Peyer's patch (tissue), 4 donors: ENCODE results near the gene IGFBP1. TPM values are rescaled to one million over a fixed set of nuclear protein-coding genes. Genes with fewer than 3 reads are reported as not detected.

Experiments
- DNase-seq, 3 donors: peaks; one replicate each; pipeline ENCODE4 v3.0.0-alpha.2; 2017 to 2019
- H3K27ac ChIP-seq, 4 donors: fragments of 200-600 bp; sonication (generic); one replicate each; pipeline ENCODE4 v1.5.1; 2016 to 2019
- H3K27me3 ChIP-seq, 2 donors: fragments of 200-600 bp; sonication (generic); one replicate each; pipeline ENCODE4 v1.5.1; 2019
- H3K36me3 ChIP-seq, 3 donors: fragments of 200-600 bp; sonication (generic); one replicate each; pipeline ENCODE4 v1.5.1; 2016 to 2019
- H3K4me1 ChIP-seq, 4 donors: fragments of 200-600 bp; sonication (generic); one replicate each; pipeline ENCODE4 v1.5.1; 2016 to 2019
- H3K4me3 ChIP-seq, 4 donors: fragments of 200-600 bp; sonication (generic); 1 replicate in 3 of 4; 2 replicates in 1 of 4; pipeline ENCODE4 v1.5.1; 2016 to 2019; ENCODE audit warnings: mild to moderate bottlenecking in 1 of 4
- H3K9me3 ChIP-seq, 4 donors: fragments of 200-600 bp; sonication (generic); one replicate each; pipeline ENCODE4 v1.5.1; 2016 to 2019; ENCODE audit warnings: mild to moderate bottlenecking in 1 of 4
- POLR2A ChIP-seq, 2 donors: fragments of 450-650 bp; IDR thresholded peaks; one replicate each; pipeline ENCODE4 v1.5.1; 2017; ENCODE audit warnings: antibody characterized with exemption in 2 of 2, mild to moderate bottlenecking in 2 of 2, moderate library complexity in 2 of 2
- total RNA-seq, 4 donors: library from RNA; depleted of rRNA; stranded (reverse); fragments of >200 nt; gene quantifications; one replicate each; pipeline ENCODE4 v1.1.0, GENCODE V29; 2016
- TF ChIP-seq, protein P1 (sequence below), 6 experiments: fragments of 450-650 bp in 4 of 6; fragments of 200-600 bp in 2 of 6; sonication (generic) in 1 of 6; IDR thresholded peaks; one replicate each; pipeline ENCODE4 v1.5.1; 2017 to 2019; ENCODE audit warnings: antibody characterized with exemption in 6 of 6, mild to moderate bottlenecking in 3 of 6, moderate library complexity in 1 of 6

Gene IGFBP1
- total RNA-seq, 4 donors from 2014 or later = not detected

DNA sequence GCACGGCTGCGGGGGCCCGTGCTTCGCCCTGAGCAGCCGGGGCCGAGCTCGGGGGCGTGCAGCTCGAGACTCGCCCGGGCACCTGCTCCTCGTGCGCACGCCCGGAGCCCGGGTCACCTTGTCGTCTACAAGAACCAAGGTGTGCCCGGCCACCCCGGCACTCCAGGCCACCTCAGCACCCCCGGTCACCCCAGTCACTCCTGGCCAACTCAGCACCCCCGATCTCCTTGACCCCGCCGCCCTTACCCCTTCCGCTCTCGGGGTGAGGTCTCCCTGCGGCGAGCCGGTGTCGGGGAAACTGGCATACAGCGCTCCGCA lies 33.1 kb downstream of the IGFBP1 start:
- Histone ChIP-seq H3K9me3 (no peaks in the 10 kb centered on the region), H3K27ac (peak overlapping the region; percentile 3 to 67 (median 62)), H3K4me3 (peak overlapping the region; percentile 40 to 62 (median 49)), H3K27me3 (no peaks in the 10 kb centered on the region), H3K36me3 (no peaks in the 10 kb centered on the region), H3K4me1 (peaks cover 0 to 38% (median 4%) of the 10 kb centered on the region in 4 donors)
- TF ChIP-seq, protein P1, sequence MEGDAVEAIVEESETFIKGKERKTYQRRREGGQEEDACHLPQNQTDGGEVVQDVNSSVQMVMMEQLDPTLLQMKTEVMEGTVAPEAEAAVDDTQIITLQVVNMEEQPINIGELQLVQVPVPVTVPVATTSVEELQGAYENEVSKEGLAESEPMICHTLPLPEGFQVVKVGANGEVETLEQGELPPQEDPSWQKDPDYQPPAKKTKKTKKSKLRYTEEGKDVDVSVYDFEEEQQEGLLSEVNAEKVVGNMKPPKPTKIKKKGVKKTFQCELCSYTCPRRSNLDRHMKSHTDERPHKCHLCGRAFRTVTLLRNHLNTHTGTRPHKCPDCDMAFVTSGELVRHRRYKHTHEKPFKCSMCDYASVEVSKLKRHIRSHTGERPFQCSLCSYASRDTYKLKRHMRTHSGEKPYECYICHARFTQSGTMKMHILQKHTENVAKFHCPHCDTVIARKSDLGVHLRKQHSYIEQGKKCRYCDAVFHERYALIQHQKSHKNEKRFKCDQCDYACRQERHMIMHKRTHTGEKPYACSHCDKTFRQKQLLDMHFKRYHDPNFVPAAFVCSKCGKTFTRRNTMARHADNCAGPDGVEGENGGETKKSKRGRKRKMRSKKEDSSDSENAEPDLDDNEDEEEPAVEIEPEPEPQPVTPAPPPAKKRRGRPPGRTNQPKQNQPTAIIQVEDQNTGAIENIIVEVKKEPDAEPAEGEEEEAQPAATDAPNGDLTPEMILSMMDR (IDR thresholded peaks at IDR 0.05) = no peak
- TF ChIP-seq POLR2A (IDR thresholded peaks at IDR 0.05) = no peak
- DNase-seq = no peak

DNA sequence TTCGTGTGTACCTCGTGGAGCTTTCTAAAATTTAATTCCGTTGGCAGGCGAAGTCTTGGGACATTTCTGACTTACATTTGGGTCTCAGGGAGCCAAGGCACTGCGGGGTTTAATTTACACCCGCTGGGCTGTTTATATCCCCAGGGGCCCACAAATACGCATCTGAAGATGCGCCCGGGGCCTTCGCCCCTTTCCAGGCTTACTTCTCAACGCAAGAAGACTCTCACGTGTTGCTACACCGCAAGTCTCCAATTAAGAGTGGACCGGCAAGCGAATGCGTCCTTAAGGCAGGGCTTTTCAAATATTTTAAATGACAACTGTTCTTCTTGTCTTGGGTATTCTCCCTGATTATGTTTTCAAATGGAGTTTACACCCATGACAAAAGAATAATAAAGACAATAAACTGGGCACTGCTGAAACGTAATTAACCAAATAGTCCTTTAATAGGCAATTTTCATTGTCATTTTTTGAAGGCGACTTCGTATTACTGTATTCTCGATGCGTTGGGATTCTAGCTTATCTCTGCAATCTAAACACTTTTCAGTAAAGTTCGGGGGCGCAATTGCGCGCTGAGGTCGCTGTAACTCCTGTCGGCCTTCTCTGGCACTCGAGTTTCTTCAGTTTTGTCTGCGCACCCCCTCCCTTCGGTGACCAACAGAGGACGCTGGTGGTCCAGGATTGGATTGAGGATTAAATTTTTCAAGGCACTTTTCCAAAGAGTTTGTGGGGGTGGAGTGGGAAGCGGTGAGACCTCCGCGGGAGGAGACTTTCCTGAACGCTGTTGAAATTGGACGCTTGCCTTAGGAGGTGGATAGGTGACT lies 33.6 kb downstream of the IGFBP1 start:
- H3K27me3 ChIP-seq = no peaks in the 10 kb centered on the region
- peaks cover 0 to 38% (median 4%) of the 10 kb centered on the region in 4 donors for H3K4me1 ChIP-seq
- H3K27ac ChIP-seq = peak overlapping the region; percentile 38 to 67 (median 62)

DNA sequence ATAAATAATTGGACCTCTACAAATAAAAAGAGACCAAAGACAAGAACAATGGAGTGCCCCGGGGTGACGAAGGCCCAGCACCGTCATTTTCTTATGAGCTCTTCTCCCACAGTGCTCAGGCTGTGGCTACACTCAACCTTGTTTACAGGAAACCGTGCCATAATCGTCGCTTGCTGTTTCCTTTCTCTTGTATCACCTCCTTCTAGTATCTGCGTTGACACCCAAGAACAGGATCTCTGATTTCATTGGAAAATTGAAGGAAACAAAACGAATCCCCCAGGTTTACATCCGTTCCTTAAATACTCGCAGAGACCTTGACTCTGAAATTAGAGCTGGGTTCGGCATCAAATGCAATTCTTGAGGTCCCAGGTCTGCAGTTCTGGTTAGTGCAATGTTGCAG lies 34.5 kb downstream of the IGFBP1 start:
- H3K27me3 ChIP-seq = no peaks in the 10 kb centered on the region
- H3K27ac ChIP-seq = peak overlapping the region; percentile 14 to 43 (median 36)
- H3K36me3 ChIP-seq = no peaks in the 10 kb centered on the region
- peak overlapping the region in 1 of 4 donors; percentile 55 for H3K4me3 ChIP-seq
- no peaks in the 10 kb centered on the region for H3K9me3 ChIP-seq
- peaks cover 0 to 38% (median 4%) of the 10 kb centered on the region in 4 donors for H3K4me1 ChIP-seq
- DNase-seq = peak in 1 of 3 donors; percentile 64
- TF ChIP-seq POLR2A (IDR thresholded peaks at IDR 0.05) = no peak
- TF ChIP-seq, protein P1 (IDR thresholded peaks at IDR 0.05) = no peak

More for the DNA sequence above, 33.6 kb downstream of the IGFBP1 start:
- TF ChIP-seq, protein P1 (IDR thresholded peaks at IDR 0.05) = peak in 5 of 6 experiments; percentile 37 to 67 (median 56)
- no peak for TF ChIP-seq POLR2A (IDR thresholded peaks at IDR 0.05)
- Histone ChIP-seq H3K4me3 (peak overlapping the region in 3 of 4 donors; percentile 43 to 62 (median 55)), H3K9me3 (no peaks in the 10 kb centered on the region), H3K36me3 (no peaks in the 10 kb centered on the region)
- DNase-seq = peak in 1 of 3 donors; percentile 66

GRCh38 chr7:45923290-45923689 lies 35.0 kb downstream of the IGFBP1 start:
- TF ChIP-seq, protein P1 (IDR thresholded peaks at IDR 0.05) = peak; percentile 49 to 75 (median 69)
- no peak for TF ChIP-seq POLR2A (IDR thresholded peaks at IDR 0.05)
- Histone ChIP-seq H3K27me3 (no peaks in the 10 kb centered on the region), H3K27ac (peak overlapping the region in 1 of 4 donors; percentile 43), H3K4me1 (peaks cover 0 to 38% (median 4%) of the 10 kb centered on the region in 4 donors), H3K4me3 (peak overlapping the region in 1 of 4 donors; percentile 55), H3K9me3 (no peaks in the 10 kb centered on the region), H3K36me3 (no peaks in the 10 kb centered on the region)
- peak; percentile 46 to 82 (median 75) for DNase-seq

GRCh38 chr7:45923818-45924217 lies 35.5 kb downstream of the IGFBP1 start:
- DNase-seq = no peak
- Histone ChIP-seq H3K4me3 (no peak overlapping the region), H3K27ac (no peak overlapping the region), H3K36me3 (no peaks in the 10 kb centered on the region), H3K4me1 (peaks cover 0 to 38% (median 4%) of the 10 kb centered on the region in 4 donors), H3K9me3 (no peaks in the 10 kb centered on the region), H3K27me3 (no peaks in the 10 kb centered on the region)
- no peak for TF ChIP-seq POLR2A (IDR thresholded peaks at IDR 0.05)
- TF ChIP-seq, protein P1 (IDR thresholded peaks at IDR 0.05) = no peak
